Smooth muscle cell (in vitro differentiated cells): ENCODE results near the gene BRAP. TPM values are rescaled to one million over a fixed set of nuclear protein-coding genes. Genes with fewer than 3 reads are reported as not detected.
"Not testable (repeated sequence)": the region's sequence is repeated elsewhere in the genome, so short reads cannot be mapped to it uniquely, and the experiment has no call there.

Experiments used
- DNase-seq: peaks from one replicate; lab custom pipeline; 2025; ENCODE audit not compliant: unreplicated experiment; lab: John Stamatoyannopoulos, UW
- H2AFZ ChIP-seq: fragments of 200-600 bp; sonication (generic); 2 replicates; pipeline ENCODE4 v1.6.0; 2016; ENCODE audit warnings: antibody characterized with exemption, low read depth, mild to moderate bottlenecking
- H3F3A ChIP-seq: fragments of 200-600 bp; sonication (generic); 2 replicates; pipeline ENCODE4 v1.6.0; 2017; ENCODE audit warnings: antibody characterized with exemption, low read depth
- H3K27ac ChIP-seq: fragments of 200-600 bp; sonication (generic); 2 replicates; pipeline ENCODE4 v1.5.1; 2016; ENCODE audit warnings: low read depth, mild to moderate bottlenecking
- H3K27me3 ChIP-seq: fragments of 200-600 bp; sonication (generic); 2 replicates; pipeline ENCODE4 v1.6.1; 2016; ENCODE audit warnings: low read depth, mild to moderate bottlenecking
- H3K36me3 ChIP-seq: fragments of 200-600 bp; sonication (generic); 2 replicates; pipeline ENCODE4 v1.5.1; 2016; ENCODE audit warnings: low read depth
- H3K4me1 ChIP-seq: fragments of 200-600 bp; sonication (generic); 2 replicates; pipeline ENCODE4 v1.5.1; 2016; ENCODE audit warnings: low read depth
- H3K4me2 ChIP-seq: fragments of 200-600 bp; sonication (generic); 2 replicates; pipeline ENCODE4 v1.6.0; 2016; ENCODE audit warnings: mild to moderate bottlenecking
- H3K4me3 ChIP-seq: fragments of 200-600 bp; sonication (generic); 2 replicates; pipeline ENCODE4 v1.5.1; 2016; ENCODE audit warnings: mild to moderate bottlenecking
- H3K79me2 ChIP-seq: fragments of 200-600 bp; sonication (generic); 2 replicates; pipeline ENCODE4 v1.6.0; 2016; ENCODE audit warnings: low read depth, mild to moderate bottlenecking
- H3K9ac ChIP-seq: fragments of 200-600 bp; sonication (generic); 2 replicates; pipeline ENCODE4 v1.6.0; 2016; ENCODE audit warnings: low read depth
- H3K9me3 ChIP-seq: fragments of 200-600 bp; sonication (generic); replicated peaks from 2 replicates; pipeline ENCODE4 v1.5.1; 2016; ENCODE audit warnings: low read depth
- H4K20me1 ChIP-seq: fragments of 200-600 bp; sonication (generic); 2 replicates; pipeline ENCODE4 v1.6.0; 2016; ENCODE audit warnings: low read depth
- CTCF ChIP-seq: fragments of 200-600 bp; sonication (generic); IDR thresholded peaks from 2 replicates; pipeline ENCODE4 v1.5.1; 2017; ENCODE audit warnings: borderline replicate concordance, mild to moderate bottlenecking, antibody characterized with exemption; ENCODE audit not compliant: insufficient read depth, poor library complexity, severe bottlenecking
- WGBS: methylation state at CpG from one replicate; pipeline ENCODE4 v1.1.7; 2016; ENCODE audit warnings: low lambda C conversion rate; 5-methylcytosine and 5-hydroxymethylcytosine counted together
- polyA plus RNA-seq: library from polyadenylated mRNA; unstranded; fragments of >200 nt; fragmentation: Nextera tagmentation; extraction: Ambion mirVana; gene quantifications from 2 replicates; pipeline ENCODE4 v1.2.1, GENCODE V29; 2016
- total RNA-seq: library from RNA; depleted of rRNA; stranded (reverse); fragments of >200 nt; gene quantifications from 2 replicates; pipeline ENCODE4 v1.2.3, GENCODE V29; 2014

Gene BRAP
- total and polyA plus RNA-seq, 2 experiments from 2014 or later: 16.4 to 18.8 TPM

- H3K27ac ChIP-seq: no peak overlapping the region
- WGBS: 79% methylated on average over 9 of the region's 9 CpGs
Observed at GRCh38 chr12:111730420-111730819, 44.7 kb upstream of the BRAP start.

DNA sequence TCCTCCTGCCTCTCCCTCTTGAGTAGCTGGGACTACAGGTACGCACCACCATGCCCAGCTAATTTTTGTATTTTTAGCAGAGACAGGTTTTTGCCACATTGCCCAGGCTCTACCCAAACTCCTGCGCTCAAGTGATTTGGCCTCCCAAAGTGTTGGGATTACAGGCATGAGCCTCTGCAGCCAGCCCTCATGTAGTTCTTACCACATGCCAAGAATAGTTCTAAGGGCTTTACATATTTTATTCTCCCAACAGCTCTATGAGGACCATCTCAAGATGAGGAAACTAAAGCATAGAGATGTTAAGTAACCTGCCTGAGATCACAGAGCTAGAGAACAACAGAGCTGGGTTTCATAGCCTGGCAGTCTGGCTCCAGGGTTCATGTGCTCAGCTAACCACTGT is 43.0 kb upstream of the BRAP start:
- Histone ChIP-seq H2AFZ (no peak overlapping the region), H4K20me1 (no peaks in the 10 kb centered on the region), H3K4me2 (no peak overlapping the region), H3K27me3 (no peaks in the 10 kb centered on the region), H3K79me2 (no peaks in the 10 kb centered on the region), H3K9me3 (no peaks in the 10 kb centered on the region), H3K9ac (no peak overlapping the region), H3K4me3 (no peak overlapping the region), H3K27ac (no peak overlapping the region), H3K4me1 (no peaks in the 10 kb centered on the region), H3F3A (no peaks in the 10 kb centered on the region), H3K36me3 (peaks cover 8% of the 10 kb centered on the region)
- DNase-seq: no peak
- 100% methylated on average over 2 of the region's 2 CpGs for WGBS
- TF ChIP-seq CTCF: no peak

More at GRCh38 chr12:111730420-111730819, 44.7 kb upstream of the BRAP start:
- H3K9me3 ChIP-seq: no peaks in the 10 kb centered on the region
- no peak overlapping the region for H3K4me2 ChIP-seq
- H3K27me3 ChIP-seq: no peaks in the 10 kb centered on the region
- DNase-seq: no peak
- peaks cover 8% of the 10 kb centered on the region for H3K36me3 ChIP-seq
- no peak overlapping the region for H2AFZ ChIP-seq
- H3F3A ChIP-seq: no peaks in the 10 kb centered on the region
- H3K4me1 ChIP-seq: no peaks in the 10 kb centered on the region
- H3K9ac ChIP-seq: no peak overlapping the region
- H3K79me2 ChIP-seq: no peaks in the 10 kb centered on the region
- H4K20me1 ChIP-seq: no peaks in the 10 kb centered on the region
- H3K4me3 ChIP-seq: no peak overlapping the region
- no peak for TF ChIP-seq CTCF

- not testable (repeated sequence) for H3K36me3 ChIP-seq, H4K20me1 ChIP-seq, H2AFZ ChIP-seq, H3K27me3 ChIP-seq, H3K4me2 ChIP-seq, H3K4me3 ChIP-seq, DNase-seq, H3K79me2 ChIP-seq, H3F3A ChIP-seq, H3K4me1 ChIP-seq, H3K9me3 ChIP-seq, H3K27ac ChIP-seq, H3K9ac ChIP-seq
- 96% methylated on average over 33 of the region's 46 CpGs for WGBS
Observed at GRCh38 chr12:111723646-111724360, 38.0 kb upstream of the BRAP start.

DNA sequence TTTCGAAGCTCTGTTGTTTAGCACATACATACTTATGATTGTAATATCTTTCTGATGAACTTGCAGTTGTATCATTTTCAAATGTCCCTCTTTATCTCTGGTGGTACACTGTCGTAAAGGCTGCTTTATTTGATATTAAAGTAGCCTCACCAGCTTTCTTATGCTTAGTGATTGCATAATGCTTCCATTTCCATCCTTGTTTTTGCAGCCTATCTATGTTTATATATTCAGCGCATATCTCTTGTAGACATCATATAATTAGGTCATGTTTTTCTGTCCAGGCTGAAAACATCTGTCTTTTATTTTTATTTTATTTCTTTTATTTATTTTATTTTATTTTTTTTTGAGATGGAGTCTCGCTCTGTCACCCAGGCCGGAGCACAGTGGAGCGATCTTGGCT is 34.7 kb upstream of the BRAP start:
- no peak overlapping the region for H3K9ac ChIP-seq
- WGBS: 99% methylated on average over 6 of the region's 6 CpGs
- H4K20me1 ChIP-seq: no peaks in the 10 kb centered on the region
- H3K36me3 ChIP-seq: no peaks in the 10 kb centered on the region
- H3K27ac ChIP-seq: no peak overlapping the region
- no peaks in the 10 kb centered on the region for H3F3A ChIP-seq
- no peak overlapping the region for H2AFZ ChIP-seq
- no peaks in the 10 kb centered on the region for H3K27me3 ChIP-seq
- H3K4me1 ChIP-seq: no peaks in the 10 kb centered on the region
- DNase-seq: no peak
- no peaks in the 10 kb centered on the region for H3K9me3 ChIP-seq
- H3K4me2 ChIP-seq: no peak overlapping the region
- H3K4me3 ChIP-seq: no peak overlapping the region
- TF ChIP-seq CTCF: no peak
- no peaks in the 10 kb centered on the region for H3K79me2 ChIP-seq

DNA sequence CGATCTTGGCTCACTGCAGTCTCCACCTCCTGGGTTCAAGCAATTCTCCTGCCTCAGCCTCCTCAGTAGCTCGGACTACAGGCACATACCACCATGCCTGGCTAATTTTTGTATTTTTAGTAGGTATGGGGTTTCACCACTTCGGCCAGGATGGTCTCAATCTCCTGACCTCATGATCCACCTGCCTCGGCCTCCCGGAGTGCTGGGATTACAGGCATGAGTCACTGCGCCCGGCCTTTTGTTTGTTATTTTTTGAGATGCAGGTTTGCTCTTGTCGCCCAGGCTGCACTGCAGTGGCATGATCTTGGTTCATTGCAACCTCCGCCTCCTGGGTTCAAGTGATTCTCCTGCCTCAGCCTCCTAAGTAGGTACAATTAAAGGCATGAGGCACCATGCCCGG is 33.6 kb upstream of the BRAP start:
- H3K4me1 ChIP-seq, H3K9me3 ChIP-seq, H3K36me3 ChIP-seq, H3K27me3 ChIP-seq, H3K27ac ChIP-seq, H2AFZ ChIP-seq, H3K4me3 ChIP-seq, H3K79me2 ChIP-seq, H3K4me2 ChIP-seq, H3K9ac ChIP-seq, H3F3A ChIP-seq, H4K20me1 ChIP-seq, DNase-seq: not testable (repeated sequence)
- whole genome bisulfite sequencing: 93% methylated on average over 10 of the region's 10 CpGs
